Measurements from ENCODE around the gene TPSD1. TPM values are rescaled to one million over a fixed set of nuclear protein-coding genes. Genes with fewer than 3 reads are reported as not detected.

Gene TPSD1
- total RNA-seq, 1 donor from 2014 or later, result not detected

DNA sequence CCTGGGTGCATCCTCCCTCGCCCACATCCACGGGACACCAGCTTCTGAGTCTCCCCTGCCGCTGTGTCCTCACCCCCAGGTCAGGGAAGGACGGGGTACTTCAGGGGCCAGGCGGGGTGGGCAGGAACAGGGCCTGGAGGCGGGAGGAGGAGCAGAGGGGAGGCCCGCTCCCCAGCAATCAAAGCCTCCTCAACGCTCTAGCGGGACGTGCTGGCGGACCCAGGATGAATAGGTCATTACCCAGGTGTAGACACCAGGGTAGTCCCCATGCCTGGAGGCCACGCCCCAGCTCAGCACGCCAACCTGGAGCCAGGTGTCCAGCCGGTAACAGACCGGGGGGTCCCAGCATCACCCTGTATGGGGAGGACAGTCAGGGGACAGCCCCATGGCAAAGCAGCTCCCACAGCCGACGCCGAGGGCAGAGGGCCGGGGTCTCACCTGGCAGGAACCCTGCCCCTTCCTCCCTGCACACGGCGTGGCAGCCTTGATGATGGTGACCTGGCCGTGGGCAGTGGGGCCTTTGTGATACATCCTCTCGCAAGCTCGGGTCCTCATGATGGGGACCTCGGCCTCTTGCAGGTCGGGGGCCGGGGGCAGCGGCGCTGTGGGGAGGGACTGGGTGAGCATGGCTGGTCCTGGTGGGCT lies 24.2 kb downstream of the TPSD1 start:
- Mint-ChIP-seq H3K9me3 (no peaks in the 10 kb centered on the region), H3K4me3 (no peak overlapping the region), H3K36me3 (ENCODE audit: low read depth) (no peaks in the 10 kb centered on the region), H3K4me1 (peaks cover 3% of the 10 kb centered on the region), H3K27ac (no peak overlapping the region), H3K27me3 (peaks cover 5% of the 10 kb centered on the region)
- ChIA-PET POLR2A (no interaction called here), CTCF (interaction anchor here (0.6 kb wide), 1 partner anchor 83 kb away, joined by 3 read pairs; no protein-coding TSS in a partner anchor)
- no peak for ATAC-seq (ENCODE audit: low read depth)
- TF ChIP-seq, protein P1, sequence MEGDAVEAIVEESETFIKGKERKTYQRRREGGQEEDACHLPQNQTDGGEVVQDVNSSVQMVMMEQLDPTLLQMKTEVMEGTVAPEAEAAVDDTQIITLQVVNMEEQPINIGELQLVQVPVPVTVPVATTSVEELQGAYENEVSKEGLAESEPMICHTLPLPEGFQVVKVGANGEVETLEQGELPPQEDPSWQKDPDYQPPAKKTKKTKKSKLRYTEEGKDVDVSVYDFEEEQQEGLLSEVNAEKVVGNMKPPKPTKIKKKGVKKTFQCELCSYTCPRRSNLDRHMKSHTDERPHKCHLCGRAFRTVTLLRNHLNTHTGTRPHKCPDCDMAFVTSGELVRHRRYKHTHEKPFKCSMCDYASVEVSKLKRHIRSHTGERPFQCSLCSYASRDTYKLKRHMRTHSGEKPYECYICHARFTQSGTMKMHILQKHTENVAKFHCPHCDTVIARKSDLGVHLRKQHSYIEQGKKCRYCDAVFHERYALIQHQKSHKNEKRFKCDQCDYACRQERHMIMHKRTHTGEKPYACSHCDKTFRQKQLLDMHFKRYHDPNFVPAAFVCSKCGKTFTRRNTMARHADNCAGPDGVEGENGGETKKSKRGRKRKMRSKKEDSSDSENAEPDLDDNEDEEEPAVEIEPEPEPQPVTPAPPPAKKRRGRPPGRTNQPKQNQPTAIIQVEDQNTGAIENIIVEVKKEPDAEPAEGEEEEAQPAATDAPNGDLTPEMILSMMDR (IDR thresholded peaks at IDR 0.05), result no peak
- DNase-seq, result no peak
- intact Hi-C loops (cut with micrococcal nuclease), result no loop called here

- TF ChIP-seq, protein P1 (IDR thresholded peaks at IDR 0.05), result no peak
- intact Hi-C loops (cut with micrococcal nuclease), result no loop called here
- Mint-ChIP-seq H3K27ac (no peak overlapping the region), H3K4me1 (peaks cover 3% of the 10 kb centered on the region), H3K36me3 (ENCODE audit: low read depth) (no peaks in the 10 kb centered on the region), H3K27me3 (peaks cover 1% of the 10 kb centered on the region), H3K9me3 (no peaks in the 10 kb centered on the region), H3K4me3 (no peak overlapping the region)
- ChIA-PET POLR2A (no interaction called here), CTCF (no interaction called here)
- no peak for DNase-seq
- ATAC-seq (ENCODE audit: low read depth), result no peak
Observed at GRCh38 chr16:1280783-1281182, 24.9 kb downstream of the TPSD1 start.

- intact Hi-C loops (cut with micrococcal nuclease), result no loop called here
- Mint-ChIP-seq H3K4me1 (peaks cover 3% of the 10 kb centered on the region), H3K27ac (no peak overlapping the region), H3K9me3 (no peaks in the 10 kb centered on the region), H3K36me3 (ENCODE audit: low read depth) (no peaks in the 10 kb centered on the region), H3K4me3 (no peak overlapping the region), H3K27me3 (peaks cover 1% of the 10 kb centered on the region)
- TF ChIP-seq, protein P1 (IDR thresholded peaks at IDR 0.05), result no peak
- DNase-seq (no peak), ATAC-seq (ENCODE audit: low read depth) (no peak)
- POLR2A ChIA-PET, result no interaction called here
- CTCF ChIA-PET, result no interaction called here
Observed at GRCh38 chr16:1281517-1281916, 25.6 kb downstream of the TPSD1 start.

- Mint-ChIP-seq H3K36me3 (ENCODE audit: low read depth) (no peaks in the 10 kb centered on the region), H3K27ac (no peak overlapping the region), H3K4me3 (no peak overlapping the region), H3K27me3 (peaks cover 1% of the 10 kb centered on the region), H3K9me3 (no peaks in the 10 kb centered on the region), H3K4me1 (peaks cover 3% of the 10 kb centered on the region)
- DNase-seq (no peak), ATAC-seq (ENCODE audit: low read depth) (no peak)
- ChIA-PET POLR2A (no interaction called here), CTCF (no interaction called here)
- intact Hi-C loops (cut with micrococcal nuclease), result no loop called here
- TF ChIP-seq, protein P1 (IDR thresholded peaks at IDR 0.05), result no peak
Observed at GRCh38 chr16:1282324-1282973, 26.6 kb downstream of the TPSD1 start.

- Mint-ChIP-seq H3K27me3 (peaks cover 8% of the 10 kb centered on the region), H3K4me3 (no peak overlapping the region), H3K9me3 (no peaks in the 10 kb centered on the region), H3K27ac (no peak overlapping the region), H3K36me3 (ENCODE audit: low read depth) (no peaks in the 10 kb centered on the region), H3K4me1 (peaks cover 3% of the 10 kb centered on the region)
- TF ChIP-seq, protein P1 (IDR thresholded peaks at IDR 0.05), result no peak
- ChIA-PET CTCF (no interaction called here), POLR2A (no interaction called here)
- intact Hi-C loops (cut with micrococcal nuclease), result no loop called here
- no peak for ATAC-seq (ENCODE audit: low read depth)
- DNase-seq, result no peak
Observed at GRCh38 chr16:1283296-1283695, 27.4 kb downstream of the TPSD1 start.
